H9 (cell line): Measurements from ENCODE around the gene FOLH1. TPM values are rescaled to one million over a fixed set of nuclear protein-coding genes. Genes with fewer than 3 reads are reported as not detected.
"Not testable (repeated sequence)": the region's sequence is repeated elsewhere in the genome, so short reads cannot be mapped to it uniquely, and the experiment has no call there.

ENCODE experiments used
- DNase-seq: peaks from one replicate; pipeline ENCODE4 v3.0.0-alpha.2; 2017
- H2AFZ ChIP-seq: one replicate; pipeline ENCODE4 v1.6.1; 2013; ENCODE audit warnings: mild to moderate bottlenecking, low read length, control low read depth, moderate library complexity
- H2AK5ac ChIP-seq: 2 replicates; pipeline ENCODE4 v1.6.1; 2013; ENCODE audit warnings: low read length, control low read depth, mixed read lengths; ENCODE audit not compliant: insufficient read length
- H2BK120ac ChIP-seq: one replicate; pipeline ENCODE4 v1.6.1; 2013; ENCODE audit warnings: low read depth, mild to moderate bottlenecking, low read length, control low read depth, inconsistent platforms; ENCODE audit not compliant: poor library complexity, severe bottlenecking
- H2BK12ac ChIP-seq: 2 replicates; pipeline ENCODE4 v1.6.1; 2013; ENCODE audit warnings: low read length, control low read depth, mixed read lengths, low read depth; ENCODE audit not compliant: insufficient read length
- H2BK15ac ChIP-seq: 2 replicates; pipeline ENCODE4 v1.6.1; 2013; ENCODE audit warnings: low read depth, low read length, control low read depth
- H2BK20ac ChIP-seq: one replicate; pipeline ENCODE4 v1.6.1; 2013; ENCODE audit warnings: low read depth, mild to moderate bottlenecking, low read length, control low read depth, inconsistent platforms; ENCODE audit not compliant: poor library complexity, severe bottlenecking
- H2BK5ac ChIP-seq: 2 replicates; pipeline ENCODE4 v1.6.1; 2013; ENCODE audit warnings: low read length, control low read depth, mixed read lengths; ENCODE audit not compliant: insufficient read length
- H3K14ac ChIP-seq: 2 replicates; pipeline ENCODE4 v1.6.1; 2013; ENCODE audit warnings: low read length, control low read depth; ENCODE audit not compliant: insufficient read depth
- H3K18ac ChIP-seq: 2 replicates; pipeline ENCODE4 v1.6.1; 2013; ENCODE audit warnings: low read depth, mild to moderate bottlenecking, mixed read lengths, low read length, control low read depth; ENCODE audit not compliant: insufficient read length
- H3K23ac ChIP-seq: 2 replicates; pipeline ENCODE4 v1.6.1; 2013; ENCODE audit warnings: low read length, control low read depth, mixed read lengths, low read depth; ENCODE audit not compliant: insufficient read length
- H3K23me2 ChIP-seq: 2 replicates; pipeline ENCODE4 v1.6.1; 2013; ENCODE audit warnings: low read depth, mild to moderate bottlenecking, mixed read lengths, low read length, control low read depth; ENCODE audit not compliant: insufficient read length, poor library complexity, severe bottlenecking
- H3K27ac ChIP-seq: 2 replicates; pipeline ENCODE4 v1.5.1; 2013; ENCODE audit warnings: low read length, control low read depth, mixed read lengths, low read depth; ENCODE audit not compliant: insufficient read length
- H3K27me3 ChIP-seq: 2 replicates; pipeline ENCODE4 v1.6.1; 2013; ENCODE audit warnings: low read length, control low read depth, inconsistent platforms; ENCODE audit not compliant: insufficient read depth
- H3K4ac ChIP-seq: 2 replicates; pipeline ENCODE4 v1.6.1; 2013; ENCODE audit warnings: low read depth, mild to moderate bottlenecking, control low read depth, inconsistent platforms, low read length, moderate library complexity
- H3K4me1 ChIP-seq: 2 replicates; pipeline ENCODE4 v1.6.1; 2013; ENCODE audit warnings: low read length, control low read depth, inconsistent platforms; ENCODE audit not compliant: insufficient read depth
- H3K4me2 ChIP-seq: 2 replicates; pipeline ENCODE4 v1.6.1; 2013; ENCODE audit warnings: low read length, control low read depth, mixed read lengths; ENCODE audit not compliant: insufficient read length, insufficient read depth
- H3K56ac ChIP-seq: 2 replicates; pipeline ENCODE4 v1.6.1; 2013; ENCODE audit warnings: low read depth, mild to moderate bottlenecking, mixed read lengths, low read length, control low read depth; ENCODE audit not compliant: insufficient read length
- H3K79me1 ChIP-seq: 2 replicates; pipeline ENCODE4 v1.6.1; 2013; ENCODE audit warnings: low read depth, mild to moderate bottlenecking, moderate library complexity, low read length, control low read depth, inconsistent platforms; ENCODE audit not compliant: insufficient read depth, poor library complexity, severe bottlenecking
- H3K79me2 ChIP-seq: 2 replicates; pipeline ENCODE4 v1.6.1; 2013; ENCODE audit warnings: low read length, control low read depth, inconsistent platforms; ENCODE audit not compliant: insufficient read depth
- H3K9ac ChIP-seq: 2 replicates; pipeline ENCODE4 v1.6.1; 2013; ENCODE audit warnings: low read length, control low read depth, mixed read lengths; ENCODE audit not compliant: insufficient read length; ENCODE audit errors: extremely low read depth
- H3K9me3 ChIP-seq: one replicate; pipeline ENCODE4 v1.6.1; 2013; ENCODE audit warnings: low read depth, low read length, inconsistent platforms; ENCODE audit not compliant: control insufficient read depth
- H3T11ph ChIP-seq: one replicate; pipeline ENCODE4 v1.6.1; 2013; ENCODE audit warnings: mild to moderate bottlenecking, low read length, control low read depth, inconsistent platforms
- H4K20me1 ChIP-seq: one replicate; pipeline ENCODE4 v1.6.1; 2013; ENCODE audit not compliant: control insufficient read depth, insufficient read length, insufficient read depth
- H4K5ac ChIP-seq: 2 replicates; pipeline ENCODE4 v1.6.1; 2013; ENCODE audit warnings: low read depth, mild to moderate bottlenecking, mixed read lengths, low read length, control low read depth; ENCODE audit not compliant: insufficient read length
- H4K8ac ChIP-seq: replicated peaks from 2 replicates; pipeline ENCODE4 v1.6.1; 2013; ENCODE audit warnings: low read length, control low read depth, mixed read lengths, low read depth; ENCODE audit not compliant: insufficient read length
- H4K91ac ChIP-seq: 2 replicates; pipeline ENCODE4 v1.6.1; 2013; ENCODE audit warnings: low read depth, mild to moderate bottlenecking, moderate library complexity, mixed read lengths, low read length, control low read depth; ENCODE audit not compliant: insufficient read length
- H3K27ac Mint-ChIP-seq, 3 experiments: 2 replicates in 2 of 3; 3 replicates in 1 of 3; pipeline ENCODE4 v1.8.0; 2020 to 2021; ENCODE audit warnings: mixed read lengths in 3 of 3, mild to moderate bottlenecking in 1 of 3, moderate library complexity in 1 of 3
- H3K27me3 Mint-ChIP-seq: 2 replicates; pipeline ENCODE4 v1.8.0; 2021; ENCODE audit warnings: low read depth, mild to moderate bottlenecking, moderate library complexity, mixed read lengths
- H3K36me3 Mint-ChIP-seq, 3 experiments: 2 replicates in 2 of 3; 3 replicates in 1 of 3; pipeline ENCODE4 v1.8.0; 2020 to 2021; ENCODE audit warnings: low read depth in 3 of 3, mixed read lengths in 3 of 3; ENCODE audit not compliant: insufficient read depth in 1 of 3
- H3K4me1 Mint-ChIP-seq, 2 experiments: 2 replicates each; pipeline ENCODE4 v1.8.0; 2020; ENCODE audit warnings: mixed read lengths in 2 of 2
- H3K4me3 Mint-ChIP-seq, 2 experiments: 2 replicates in 1 of 2; 3 replicates in 1 of 2; pipeline ENCODE4 v1.8.0; 2020 to 2021; ENCODE audit warnings: mild to moderate bottlenecking in 2 of 2, mixed read lengths in 2 of 2, moderate library complexity in 1 of 2
- H3K9me3 Mint-ChIP-seq, 2 experiments: 2 replicates in 1 of 2; 3 replicates in 1 of 2; pipeline ENCODE4 v1.8.0; 2020; ENCODE audit warnings: mild to moderate bottlenecking in 2 of 2, mixed read lengths in 2 of 2, moderate library complexity in 1 of 2
- WGBS: extraction: QIAGEN DNeasy Blood & Tissue Kit; methylation state at CpG from one replicate; pipeline ENCODE4 v1.1.7; 2013; ENCODE audit warnings: missing lambda C conversion rate, low lambda C conversion rate, mixed read lengths; ENCODE audit not compliant: insufficient read length; ENCODE audit errors: extremely low coverage; 5-methylcytosine and 5-hydroxymethylcytosine counted together
- total RNA-seq: library from RNA; stranded (reverse); gene quantifications from 2 replicates; pipeline ENCODE4 v1.2.1, GENCODE V29; 2021

FOLH1 gene
- total RNA-seq, 1 experiment from 2014 or later, result not detected

DNA sequence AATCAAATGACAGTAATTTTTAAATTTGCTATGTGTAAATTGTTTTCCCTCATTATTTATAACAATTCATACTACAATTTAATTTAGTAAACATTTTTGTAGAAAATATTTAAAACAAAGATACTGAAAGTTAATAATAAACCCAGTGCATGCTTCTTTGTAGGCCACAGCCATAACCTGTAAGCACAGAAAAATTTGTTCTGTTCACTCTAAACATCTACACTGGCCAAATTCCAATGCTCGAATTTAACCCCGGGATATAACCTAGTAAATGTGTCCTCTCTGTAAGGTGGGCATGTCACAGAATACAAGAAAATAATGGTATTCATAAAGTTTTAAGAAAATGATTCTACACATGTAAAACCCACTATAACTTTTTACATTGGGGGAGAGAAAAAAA lies 22.2 kb downstream of the FOLH1 start:
- H3K23me2 ChIP-seq, H4K5ac ChIP-seq, H4K91ac ChIP-seq, H3K79me2 ChIP-seq, H2AFZ ChIP-seq, H2BK5ac ChIP-seq, H2BK20ac ChIP-seq, H3K27ac Mint-ChIP-seq, H3K18ac ChIP-seq, H3K4ac ChIP-seq, H3K4me3 Mint-ChIP-seq, H3K4me2 ChIP-seq, H4K20me1 ChIP-seq, H3K14ac ChIP-seq, H2BK12ac ChIP-seq, H3K4me1 ChIP-seq, H3K27me3 Mint-ChIP-seq, H2BK120ac ChIP-seq, H2BK15ac ChIP-seq, H2AK5ac ChIP-seq, H3K79me1 ChIP-seq, H3K23ac ChIP-seq, H4K8ac ChIP-seq, H3K27me3 ChIP-seq, DNase-seq, H3K36me3 Mint-ChIP-seq, H3T11ph ChIP-seq, H3K56ac ChIP-seq, H3K9ac ChIP-seq, H3K27ac ChIP-seq, H3K4me1 Mint-ChIP-seq: not testable (repeated sequence)
- peaks cover 64 to 67% of the 10 kb centered on the region in 2 experiments for H3K9me3 Mint-ChIP-seq
- peaks cover 10% of the 10 kb centered on the region for H3K9me3 ChIP-seq
- no CpG with 5 or more reads among the region's 2 CpGs for whole genome bisulfite sequencing

DNA sequence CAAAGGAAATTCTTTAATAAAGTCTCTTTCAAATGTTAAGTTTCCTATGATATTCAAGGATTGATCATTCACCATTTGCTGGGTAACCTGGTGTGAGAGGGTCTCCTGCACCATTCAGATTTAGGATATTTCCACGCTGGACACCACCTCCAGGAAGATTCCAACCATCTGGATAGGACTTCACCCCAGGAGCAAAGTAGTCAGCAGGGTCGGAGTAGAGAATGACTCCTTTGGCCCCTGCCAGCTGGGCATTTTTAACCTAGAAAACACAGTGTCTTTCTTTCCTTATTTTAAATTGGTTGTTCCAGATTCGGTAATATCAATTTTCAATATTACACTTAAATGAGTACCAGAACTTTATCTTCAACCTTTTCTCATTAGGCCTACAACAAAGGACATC lies 22.8 kb downstream of the FOLH1 start:
- H4K8ac ChIP-seq, H3K4me1 ChIP-seq, H3K56ac ChIP-seq, H4K5ac ChIP-seq, H3T11ph ChIP-seq, H3K4ac ChIP-seq, H2BK120ac ChIP-seq, H3K4me3 Mint-ChIP-seq, H2BK20ac ChIP-seq, H3K23me2 ChIP-seq, H3K18ac ChIP-seq, H3K14ac ChIP-seq, H3K27me3 Mint-ChIP-seq, H3K9ac ChIP-seq, H3K4me2 ChIP-seq, H2AFZ ChIP-seq, H2BK12ac ChIP-seq, H2AK5ac ChIP-seq, H3K27me3 ChIP-seq, H3K79me2 ChIP-seq, H3K27ac ChIP-seq, H3K36me3 Mint-ChIP-seq, H3K23ac ChIP-seq, H3K4me1 Mint-ChIP-seq, H2BK15ac ChIP-seq, H2BK5ac ChIP-seq, DNase-seq, H3K79me1 ChIP-seq, H3K27ac Mint-ChIP-seq, H4K20me1 ChIP-seq, H4K91ac ChIP-seq: not testable (repeated sequence)
- peaks cover 66% of the 10 kb centered on the region in 2 experiments for H3K9me3 Mint-ChIP-seq
- no CpG with 5 or more reads among the region's 3 CpGs for WGBS
- H3K9me3 ChIP-seq, result peaks cover 10% of the 10 kb centered on the region
